ENCODE data around the gene TULP4. TPM values are rescaled to one million over a fixed set of nuclear protein-coding genes. Genes with fewer than 3 reads are reported as not detected.

TULP4 gene
- total RNA-seq, 4 donors from 2014 or later: 77.4 to 364 (median 129) TPM

- H3K4me1 ChIP-seq: no peaks in the 10 kb centered on the region
- intact Hi-C loops (cut with DNase I; ENCODE audit: low total_unique reads): no loop called here
- no peaks in the 10 kb centered on the region for H3K36me3 ChIP-seq
- H3K27me3 ChIP-seq: no peaks in the 10 kb centered on the region
- no peak overlapping the region for H3K27ac ChIP-seq
- no peak overlapping the region for H3K4me3 ChIP-seq
- no peak for TF ChIP-seq CTCF (IDR thresholded peaks at IDR 0.05)
- no peaks in the 10 kb centered on the region for H3K9me3 ChIP-seq
- no peak for DNase-seq
These were observed 184.4 kb downstream of the TULP4 start for GRCh38 chr6:158496700-158497099.

- H3K27ac ChIP-seq: no peak overlapping the region
- no peak for DNase-seq
- no peaks in the 10 kb centered on the region for H3K27me3 ChIP-seq
- H3K4me3 ChIP-seq: no peak overlapping the region
- no peaks in the 10 kb centered on the region for H3K4me1 ChIP-seq
- H3K9me3 ChIP-seq: no peaks in the 10 kb centered on the region
- H3K36me3 ChIP-seq: no peaks in the 10 kb centered on the region
- intact Hi-C loops (cut with DNase I; ENCODE audit: low total_unique reads): no loop called here
- TF ChIP-seq CTCF (IDR thresholded peaks at IDR 0.05) (no peak), POLR2A (IDR thresholded peaks at IDR 0.05) (no peak)
These were observed 185.4 kb downstream of the TULP4 start for GRCh38 chr6:158497620-158498019.

- no peak overlapping the region for H3K4me3 ChIP-seq
- intact Hi-C loops (cut with DNase I; ENCODE audit: low total_unique reads): no loop called here
These were observed 186.1 kb downstream of the TULP4 start for GRCh38 chr6:158498362-158498761.

GRCh38 chr6:158499601-158500000, 187.3 kb downstream of the TULP4 start:
- no peaks in the 10 kb centered on the region for H3K9me3 ChIP-seq
- TF ChIP-seq CTCF (IDR thresholded peaks at IDR 0.05): no peak
- no peak for TF ChIP-seq POLR2A (IDR thresholded peaks at IDR 0.05)
- H3K27ac ChIP-seq: no peak overlapping the region
- no peaks in the 10 kb centered on the region for H3K36me3 ChIP-seq
- no peaks in the 10 kb centered on the region for H3K4me1 ChIP-seq
- H3K27me3 ChIP-seq: no peaks in the 10 kb centered on the region
- no peak for DNase-seq
- intact Hi-C loops (cut with DNase I; ENCODE audit: low total_unique reads): no loop called here
- no peak overlapping the region for H3K4me3 ChIP-seq

More at GRCh38 chr6:158498362-158498761, 186.1 kb downstream of the TULP4 start:
- no peaks in the 10 kb centered on the region for H3K27me3 ChIP-seq
- no peak overlapping the region for H3K27ac ChIP-seq
- H3K9me3 ChIP-seq: no peaks in the 10 kb centered on the region
- no peak for DNase-seq
- H3K4me1 ChIP-seq: no peaks in the 10 kb centered on the region
- TF ChIP-seq POLR2A (IDR thresholded peaks at IDR 0.05) (no peak), CTCF (IDR thresholded peaks at IDR 0.05) (no peak)
- no peaks in the 10 kb centered on the region for H3K36me3 ChIP-seq

- intact Hi-C loops (cut with DNase I; ENCODE audit: low total_unique reads): no loop called here
- H3K4me1 ChIP-seq: no peaks in the 10 kb centered on the region
- no peak overlapping the region for H3K4me3 ChIP-seq
- no peaks in the 10 kb centered on the region for H3K9me3 ChIP-seq
- H3K36me3 ChIP-seq: no peaks in the 10 kb centered on the region
- H3K27ac ChIP-seq: no peak overlapping the region
- no peak for DNase-seq
- no peaks in the 10 kb centered on the region for H3K27me3 ChIP-seq
- TF ChIP-seq CTCF (IDR thresholded peaks at IDR 0.05) (no peak), POLR2A (IDR thresholded peaks at IDR 0.05) (no peak)
These were observed 187.9 kb downstream of the TULP4 start for GRCh38 chr6:158500016-158500735.

All from uterus (tissue), 4 donors.